Measurements from ENCODE around the gene ATXN10.

ATXN10 gene

DNA sequence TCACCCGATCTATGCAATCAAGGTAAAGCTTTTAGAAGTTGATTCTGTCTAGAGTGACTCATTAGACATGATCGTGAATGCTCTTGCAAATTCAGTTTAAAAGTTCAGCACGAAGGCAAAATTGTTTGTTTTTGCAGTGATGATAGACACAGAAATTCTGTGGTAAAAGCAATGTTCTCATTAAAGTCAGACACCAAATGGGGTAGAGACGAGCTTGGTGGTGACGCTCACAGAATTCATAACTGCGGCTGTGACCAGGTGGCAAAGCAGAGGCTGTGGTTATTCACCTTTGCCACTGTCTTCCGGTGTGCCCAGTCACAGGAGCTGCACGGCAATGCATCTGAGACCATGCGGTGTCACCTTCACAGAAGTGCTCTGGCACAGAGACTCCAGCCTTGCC, 221.9 kb downstream of the ATXN10 start:
- DNase-seq (ENCODE audit: low read depth, low spot score), result no peak
- no peaks in the 10 kb centered on the region for H3K36me3 ChIP-seq (ENCODE audit: control insufficient read depth, insufficient read depth, low read length)
- no peak overlapping the region for H3K4me3 ChIP-seq (ENCODE audit: low read length)
- H3K27me3 ChIP-seq (ENCODE audit: control insufficient read depth, insufficient read depth, low read length), result no peaks in the 10 kb centered on the region
- no peaks in the 10 kb centered on the region for H3K9me3 ChIP-seq (ENCODE audit: control insufficient read depth, insufficient read depth, low read length)
- no peak overlapping the region for H3K27ac ChIP-seq (ENCODE audit: low read length)
- H3K4me1 ChIP-seq (ENCODE audit: control insufficient read depth, insufficient read depth, low read length), result peaks cover 5% of the 10 kb centered on the region; the same call in 1 of the 2 replicates
- no CpG with 5 or more reads among the region's 9 CpGs for WGBS (ENCODE audit: insufficient coverage, insufficient read length)
